RPMI8226 (cell line): Measurements from ENCODE around the gene RGS7.

Experiments
- DNase-seq: peaks from one replicate; pipeline ENCODE4 v3.0.0-alpha.2; 2015

The RGS7 gene

DNA sequence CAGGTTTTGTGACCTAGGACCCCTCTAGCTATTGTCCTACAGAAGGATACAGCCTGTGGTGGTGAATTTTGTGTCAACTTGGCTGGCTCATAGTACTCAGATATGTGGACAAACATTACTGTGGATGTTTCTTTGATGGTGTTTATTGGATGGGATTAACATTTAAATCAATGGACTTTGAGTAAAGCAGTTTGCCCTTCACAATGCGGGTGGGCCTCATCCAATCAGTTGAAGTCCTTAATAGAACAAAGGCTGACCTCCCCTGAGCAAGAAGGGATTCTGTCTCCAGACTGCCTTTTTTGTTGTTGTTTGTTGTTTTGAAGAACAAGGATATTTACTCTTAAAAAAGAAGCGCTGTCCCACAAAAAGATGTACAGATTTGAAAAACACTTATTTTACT is 535.1 kb downstream of the RGS7 start:
- DNase-seq: no peak

DNA sequence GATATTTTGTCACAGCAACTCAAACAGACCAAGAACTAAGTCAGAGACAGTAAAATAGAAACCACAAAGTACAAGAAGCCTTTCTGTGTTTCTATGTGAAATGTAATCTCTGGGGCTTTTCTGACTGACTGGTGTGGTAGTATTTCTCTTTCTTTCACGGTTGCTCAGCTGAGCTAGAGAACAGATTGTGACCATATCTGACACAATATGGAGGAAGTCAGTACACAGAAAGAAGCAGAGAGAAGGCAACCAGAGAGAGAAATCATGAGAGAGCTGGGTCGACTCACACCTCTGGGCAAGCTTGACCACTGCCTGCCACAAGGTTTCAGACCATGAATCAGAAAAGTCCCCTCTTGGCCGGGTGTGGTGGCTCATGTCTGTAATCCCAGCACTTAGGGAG is 536.2 kb downstream of the RGS7 start:
- DNase-seq: no peak

DNA sequence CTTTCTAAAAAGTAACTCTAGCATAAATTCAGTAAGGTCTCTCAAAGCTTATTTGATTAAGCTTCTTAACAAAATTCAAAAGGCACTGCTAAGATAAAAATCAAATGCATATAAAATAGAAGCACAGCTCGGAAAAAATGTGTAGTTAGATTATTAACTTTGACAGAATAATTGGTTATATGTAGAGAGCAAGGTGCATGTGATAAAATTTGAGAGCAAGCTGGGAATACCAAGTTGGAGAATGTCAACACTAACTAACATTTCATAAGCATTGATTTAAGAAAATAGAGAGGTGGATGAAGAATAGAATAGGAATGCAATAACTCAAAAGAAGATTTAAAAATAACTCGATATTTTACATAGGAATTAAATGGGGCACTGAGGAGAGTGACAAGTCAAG is 540.5 kb downstream of the RGS7 start:
- no peak for DNase-seq

DNA sequence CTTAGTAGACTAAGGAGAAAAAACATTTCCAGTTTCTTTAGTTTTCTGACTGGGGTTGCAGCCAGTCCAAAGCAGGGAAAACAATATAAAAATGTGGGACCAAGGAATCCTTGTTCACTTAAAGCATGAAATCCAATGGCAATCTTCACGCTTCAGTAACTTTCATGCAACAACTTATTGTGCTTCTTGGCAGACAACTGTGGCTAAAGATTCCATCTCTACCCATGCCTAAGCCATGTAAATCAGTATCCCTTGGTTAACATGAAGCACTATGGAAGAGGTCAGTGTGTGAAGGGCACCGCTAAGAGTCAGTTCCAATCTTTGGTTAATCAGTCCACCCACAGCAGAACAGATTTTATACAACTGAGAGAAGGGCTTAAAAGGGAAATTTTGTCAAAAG is 543.3 kb downstream of the RGS7 start:
- DNase-seq: no peak

DNA sequence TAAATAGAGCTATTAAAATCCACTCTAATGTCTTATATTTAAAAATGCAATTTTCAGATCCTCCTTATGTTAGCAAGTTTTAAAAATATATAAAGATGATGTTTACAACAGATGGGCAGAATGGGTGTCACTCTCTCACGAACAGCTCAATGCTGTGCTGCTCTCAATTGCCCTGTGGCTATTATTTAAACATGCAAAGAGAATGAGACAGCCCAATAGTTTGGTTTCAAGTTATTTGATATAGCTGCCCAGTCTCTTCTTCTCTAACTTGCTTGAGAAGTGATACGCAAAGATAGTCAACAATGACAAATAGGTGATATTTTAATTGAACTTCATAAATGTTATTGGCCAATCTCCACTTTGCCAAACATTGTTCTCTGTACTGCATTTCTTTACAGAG is 545.7 kb downstream of the RGS7 start:
- no peak for DNase-seq

GRCh38 chr1:240808381-240808780 is 548.6 kb downstream of the RGS7 start:
- DNase-seq: no peak

DNA sequence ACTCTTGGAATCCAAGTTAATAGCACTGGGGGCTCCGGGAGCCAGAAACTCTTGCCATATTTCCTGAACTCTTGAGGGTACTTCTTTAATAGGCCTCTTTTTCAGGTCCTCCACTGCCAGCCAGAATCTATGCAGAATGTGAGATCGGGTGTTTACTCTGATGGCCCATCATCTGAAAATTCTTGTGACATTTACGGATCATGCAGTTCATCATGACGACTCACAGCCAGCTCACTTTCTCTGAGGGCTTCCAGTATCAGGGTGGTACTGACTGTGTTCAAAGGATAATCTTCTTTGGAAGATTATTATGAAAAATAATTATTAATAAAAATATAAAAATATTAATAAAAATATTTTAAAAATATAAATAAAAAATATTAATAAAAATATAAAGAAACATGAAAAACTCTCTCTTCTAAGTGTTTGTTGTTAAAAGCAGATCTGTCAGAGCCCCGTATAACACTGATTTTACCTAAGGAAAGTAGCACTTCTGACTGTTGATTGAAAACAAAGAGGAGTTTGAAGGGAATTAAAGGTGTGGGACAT is 550.7 kb downstream of the RGS7 start:
- DNase-seq: no peak

DNA sequence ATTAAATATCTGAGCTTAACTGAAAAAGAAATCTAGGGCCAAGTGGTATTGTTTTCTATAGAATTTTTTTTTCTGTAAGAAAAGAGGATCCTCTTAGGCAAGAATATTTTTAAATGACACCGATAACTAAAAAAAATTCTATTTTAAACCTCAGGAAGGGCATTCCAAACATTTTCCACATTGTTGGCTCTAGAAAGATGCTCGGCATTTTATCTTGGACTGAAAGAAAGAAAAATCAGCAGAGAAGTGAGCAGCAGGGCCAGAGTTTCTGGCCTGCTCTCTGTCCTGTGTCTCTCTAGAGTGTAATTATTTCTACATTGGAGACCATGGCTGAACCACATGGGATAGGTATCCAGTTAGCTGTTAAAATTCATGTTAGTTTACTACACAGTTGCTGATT is 552.5 kb downstream of the RGS7 start:
- DNase-seq: no peak

DNA sequence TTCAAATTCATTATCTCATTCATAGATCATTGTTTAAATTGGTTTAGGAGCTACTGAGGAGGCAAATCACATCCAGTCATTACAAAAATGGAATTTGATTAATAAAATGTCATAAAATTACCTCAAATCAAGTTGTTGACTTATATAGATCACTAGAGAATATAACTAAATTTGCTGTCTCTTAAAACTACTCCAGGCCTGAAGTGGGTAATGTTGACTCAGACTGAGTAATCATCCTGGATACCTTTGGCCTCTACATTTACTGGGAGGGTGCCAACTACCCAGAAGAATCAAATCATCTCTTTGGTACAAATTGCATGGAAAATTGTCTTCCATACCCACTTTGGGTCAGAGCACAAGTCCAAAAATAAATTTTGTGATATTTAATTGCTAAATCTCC is 553.9 kb downstream of the RGS7 start:
- DNase-seq: no peak

GRCh38 chr1:240802271-240802670 is 554.7 kb downstream of the RGS7 start:
- DNase-seq: no peak

DNA sequence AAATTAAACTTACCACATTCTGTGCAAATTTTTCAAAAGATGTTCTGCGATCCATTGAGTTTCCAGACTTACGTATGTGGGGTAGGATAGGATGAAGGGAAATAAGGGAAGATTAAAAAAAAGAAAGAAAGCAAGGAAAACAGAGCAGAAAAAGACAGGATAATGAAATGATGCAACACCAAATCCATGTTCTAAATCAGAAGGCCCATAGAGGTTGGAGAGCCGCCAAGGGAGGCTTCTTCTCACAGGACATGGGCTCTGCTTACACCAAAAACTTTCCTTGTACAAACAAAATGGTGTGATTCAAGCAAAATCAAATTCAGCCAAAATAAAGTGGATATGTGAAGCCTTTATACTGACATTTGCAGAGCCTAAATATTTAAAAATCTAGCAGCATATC is 555.6 kb downstream of the RGS7 start:
- no peak for DNase-seq

DNA sequence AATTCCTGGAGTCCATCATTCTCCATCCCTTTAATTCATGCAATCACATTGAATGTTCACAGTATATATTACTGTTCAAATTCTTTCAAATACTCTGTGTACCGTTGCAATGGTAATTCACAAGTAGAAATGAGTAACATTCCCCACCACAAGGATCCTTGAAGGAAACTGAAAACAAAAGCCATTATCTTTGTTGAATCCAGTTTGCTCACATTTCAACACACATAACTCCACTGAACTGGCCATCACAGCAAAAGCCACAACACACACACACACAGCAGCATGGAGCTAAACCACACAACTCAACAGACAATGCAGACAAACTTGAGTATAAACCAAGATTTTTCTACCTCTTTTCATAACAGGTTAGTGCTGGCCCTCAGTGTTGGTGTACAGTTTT is 556.7 kb downstream of the RGS7 start:
- DNase-seq: no peak

GRCh38 chr1:240797050-240797449 is 560.0 kb downstream of the RGS7 start:
- no peak for DNase-seq

DNA sequence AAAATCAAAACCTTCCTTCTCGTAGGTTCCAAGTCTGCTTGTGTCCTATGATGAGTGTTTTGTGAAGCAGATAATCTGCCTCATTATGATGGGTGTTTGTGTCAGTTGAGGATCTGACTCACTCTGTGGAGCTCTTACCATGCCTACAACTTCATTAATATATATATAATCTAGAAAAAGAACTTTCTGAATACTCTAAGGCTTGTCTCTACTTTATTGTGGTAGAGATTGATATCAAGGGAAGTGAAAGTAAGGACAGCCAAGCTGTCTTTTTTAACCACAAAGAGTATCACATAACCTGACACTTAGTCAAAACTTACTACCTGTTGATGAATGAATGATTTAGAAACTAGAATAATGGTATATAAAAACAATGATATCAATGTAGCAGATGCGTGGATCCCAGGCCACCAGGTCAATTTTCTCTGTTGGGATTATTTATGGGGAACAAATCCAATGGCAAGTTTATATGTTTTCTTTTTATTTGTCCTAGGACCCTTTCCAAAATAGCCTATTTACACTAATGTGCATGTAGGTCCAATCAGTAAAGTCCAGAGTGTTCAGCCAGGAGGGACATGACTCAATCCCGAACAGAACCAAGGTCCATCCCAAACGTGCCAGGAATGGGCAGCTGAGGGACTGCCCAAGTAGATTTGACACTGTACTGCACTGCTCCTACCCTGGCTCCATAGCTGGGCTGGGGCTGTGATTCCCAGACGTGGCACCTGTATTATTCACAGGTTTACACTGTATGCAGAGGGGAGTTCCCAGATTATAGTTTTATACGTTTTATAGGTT is 562.8 kb downstream of the RGS7 start:
- DNase-seq: no peak

- no peak for DNase-seq
Observed at GRCh38 chr1:240792915-240793529, 564.0 kb downstream of the RGS7 start.

- no peak for DNase-seq
Observed at GRCh38 chr1:240790856-240791255, 566.1 kb downstream of the RGS7 start.

DNA sequence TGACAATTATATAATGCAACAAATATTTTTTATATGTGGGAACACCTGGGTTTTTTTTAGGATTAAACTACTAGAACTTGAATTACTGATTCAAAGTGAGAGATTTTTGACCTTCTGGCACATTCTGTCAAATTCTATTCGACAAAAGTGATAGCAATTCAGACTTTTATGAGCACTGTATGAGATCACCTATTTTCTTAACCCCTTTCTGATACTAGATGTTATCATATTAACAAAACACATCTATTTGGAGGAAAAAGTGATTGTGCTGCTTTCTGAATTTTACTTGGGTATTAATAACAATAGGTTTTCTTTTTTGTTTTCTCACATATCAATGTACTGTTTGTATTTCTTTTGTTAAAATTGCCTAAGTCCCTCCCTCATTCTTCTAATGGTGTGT is 570.1 kb downstream of the RGS7 start:
- no peak for DNase-seq

DNA sequence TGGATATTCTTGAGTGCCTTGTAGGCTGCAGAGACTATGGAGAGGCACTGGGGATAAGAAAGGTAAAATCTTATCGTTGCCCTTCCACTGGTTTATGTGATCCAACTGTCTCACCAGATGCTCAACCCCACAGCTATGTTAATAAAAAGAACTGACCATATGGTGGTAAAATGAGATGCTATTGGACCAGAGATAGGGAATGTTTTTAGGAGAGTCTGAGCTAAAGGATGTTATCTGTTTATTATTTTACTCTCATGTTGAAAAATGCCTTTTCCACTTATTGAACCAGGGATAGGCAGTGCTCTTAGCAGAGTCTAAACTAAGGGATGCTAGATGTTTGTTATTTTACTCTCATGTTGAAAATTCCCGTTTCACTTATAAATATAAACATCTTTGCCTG is 572.2 kb downstream of the RGS7 start:
- DNase-seq: no peak

GRCh38 chr1:240783728-240784137 is 573.3 kb downstream of the RGS7 start:
- DNase-seq: peak; percentile 19

GRCh38 chr1:240776237-240776636 is 580.8 kb downstream of the RGS7 start:
- no peak for DNase-seq

GRCh38 chr1:240772131-240772530 is 584.9 kb downstream of the RGS7 start:
- no peak for DNase-seq

- no peak for DNase-seq
Observed at GRCh38 chr1:240771450-240771849, 585.6 kb downstream of the RGS7 start.

GRCh38 chr1:240768979-240769378 is 588.0 kb downstream of the RGS7 start:
- DNase-seq: no peak

DNA sequence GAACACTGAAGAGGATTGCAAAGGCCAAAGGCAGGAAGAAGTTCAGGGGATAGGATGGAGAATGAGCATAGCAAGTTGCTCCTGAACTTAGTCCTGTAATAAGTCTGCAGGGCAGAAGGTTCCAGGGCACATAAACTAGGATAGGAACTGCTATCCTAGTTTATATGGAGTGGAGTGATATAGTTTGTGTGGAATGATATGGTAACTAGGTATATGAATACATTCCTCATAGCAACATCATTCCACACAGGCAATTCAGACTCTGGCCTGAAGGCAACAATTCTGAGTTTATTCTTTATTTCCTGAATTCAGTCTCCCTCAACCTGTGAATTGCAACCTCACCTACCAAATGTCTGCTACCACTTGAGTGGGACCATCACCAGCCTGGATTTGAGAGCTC is 590.2 kb downstream of the RGS7 start:
- no peak for DNase-seq
